Choroid plexus epithelial cell (primary cell): ENCODE data around the gene ADGRD1.
"Not testable (repeated sequence)": the region's sequence is repeated elsewhere in the genome, so short reads cannot be mapped to it uniquely, and the experiment has no call there.

Experiments used
- DNase-seq: peaks from one replicate; pipeline ENCODE4 v3.0.0-alpha.2; 2010; ENCODE audit warnings: low read depth
- H3K4me3 ChIP-seq: 2 replicates; pipeline ENCODE4 v1.5.1; 2011; ENCODE audit warnings: low read depth, mild to moderate bottlenecking, control low read depth, low read length, moderate library complexity
- TF ChIP-seq, protein P1 (sequence below): conservative IDR thresholded peaks from 2 replicates; pipeline ENCODE4 v1.5.1; 2011; ENCODE audit warnings: low read depth, mild to moderate bottlenecking, control low read depth, inconsistent platforms, low read length, moderate library complexity

The ADGRD1 gene

DNA sequence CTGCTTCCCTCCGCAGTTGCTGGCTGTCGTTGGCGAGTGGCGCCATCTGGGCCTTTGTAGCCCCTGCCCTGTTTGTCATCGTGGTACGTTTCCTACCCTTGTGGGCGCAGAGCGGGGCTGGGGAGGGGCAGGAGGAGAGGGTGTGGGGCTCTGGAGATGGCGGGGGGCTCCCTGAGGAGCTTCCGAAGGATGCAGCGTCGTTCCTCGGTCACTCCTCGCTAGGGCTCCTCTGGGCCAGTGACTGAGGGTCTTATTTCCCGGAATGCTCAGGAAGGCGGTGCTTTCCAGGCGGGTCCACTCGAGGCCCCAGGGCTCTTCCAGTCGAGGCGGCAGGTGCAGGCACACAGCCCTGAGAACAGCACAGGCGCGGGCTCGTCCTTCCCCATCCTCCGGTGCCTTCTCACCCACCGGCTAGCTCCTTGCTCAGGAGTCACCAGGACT, 167.1 kb downstream of the ADGRD1 start:
- no peak overlapping the region for H3K4me3 ChIP-seq
- DNase-seq, result no peak
- TF ChIP-seq, protein P1, sequence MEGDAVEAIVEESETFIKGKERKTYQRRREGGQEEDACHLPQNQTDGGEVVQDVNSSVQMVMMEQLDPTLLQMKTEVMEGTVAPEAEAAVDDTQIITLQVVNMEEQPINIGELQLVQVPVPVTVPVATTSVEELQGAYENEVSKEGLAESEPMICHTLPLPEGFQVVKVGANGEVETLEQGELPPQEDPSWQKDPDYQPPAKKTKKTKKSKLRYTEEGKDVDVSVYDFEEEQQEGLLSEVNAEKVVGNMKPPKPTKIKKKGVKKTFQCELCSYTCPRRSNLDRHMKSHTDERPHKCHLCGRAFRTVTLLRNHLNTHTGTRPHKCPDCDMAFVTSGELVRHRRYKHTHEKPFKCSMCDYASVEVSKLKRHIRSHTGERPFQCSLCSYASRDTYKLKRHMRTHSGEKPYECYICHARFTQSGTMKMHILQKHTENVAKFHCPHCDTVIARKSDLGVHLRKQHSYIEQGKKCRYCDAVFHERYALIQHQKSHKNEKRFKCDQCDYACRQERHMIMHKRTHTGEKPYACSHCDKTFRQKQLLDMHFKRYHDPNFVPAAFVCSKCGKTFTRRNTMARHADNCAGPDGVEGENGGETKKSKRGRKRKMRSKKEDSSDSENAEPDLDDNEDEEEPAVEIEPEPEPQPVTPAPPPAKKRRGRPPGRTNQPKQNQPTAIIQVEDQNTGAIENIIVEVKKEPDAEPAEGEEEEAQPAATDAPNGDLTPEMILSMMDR, result no peak

DNA sequence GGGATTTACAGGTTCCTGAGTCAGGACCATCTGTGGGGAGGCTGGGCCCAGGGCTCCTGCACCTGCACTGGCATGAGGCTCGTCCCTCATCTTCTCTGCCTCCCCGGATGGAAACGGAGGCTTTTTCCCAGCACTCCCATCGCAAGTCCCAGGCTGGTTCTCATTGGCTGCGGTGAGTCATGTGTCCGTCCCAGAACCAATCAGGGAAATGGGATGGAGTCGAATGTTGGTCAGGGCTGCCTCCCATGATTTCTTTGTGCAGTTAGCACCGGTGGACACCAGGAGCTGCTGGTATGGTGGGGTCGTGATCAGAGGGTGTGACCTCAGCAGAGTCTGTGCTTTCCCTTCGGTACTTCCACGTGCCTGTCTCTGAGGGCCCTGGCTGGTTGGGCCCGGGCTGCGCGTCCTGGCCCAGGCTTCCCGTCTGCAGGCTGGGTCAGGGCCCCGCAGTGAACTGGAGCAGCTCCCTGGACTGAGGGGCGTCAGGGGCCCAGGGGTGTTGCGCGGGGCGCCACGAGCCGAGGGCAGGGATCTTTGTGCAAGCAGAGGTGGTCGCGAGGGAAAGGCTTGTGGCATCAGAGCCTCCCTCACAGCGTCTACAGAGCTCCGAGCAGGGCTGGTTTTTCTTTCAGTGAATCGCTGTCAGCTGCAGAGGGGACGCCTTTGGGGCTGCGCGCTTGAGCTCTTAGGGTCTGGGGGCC, 168.1 kb downstream of the ADGRD1 start:
- TF ChIP-seq, protein P1, result no peak
- no peak overlapping the region for H3K4me3 ChIP-seq
- no peak for DNase-seq

DNA sequence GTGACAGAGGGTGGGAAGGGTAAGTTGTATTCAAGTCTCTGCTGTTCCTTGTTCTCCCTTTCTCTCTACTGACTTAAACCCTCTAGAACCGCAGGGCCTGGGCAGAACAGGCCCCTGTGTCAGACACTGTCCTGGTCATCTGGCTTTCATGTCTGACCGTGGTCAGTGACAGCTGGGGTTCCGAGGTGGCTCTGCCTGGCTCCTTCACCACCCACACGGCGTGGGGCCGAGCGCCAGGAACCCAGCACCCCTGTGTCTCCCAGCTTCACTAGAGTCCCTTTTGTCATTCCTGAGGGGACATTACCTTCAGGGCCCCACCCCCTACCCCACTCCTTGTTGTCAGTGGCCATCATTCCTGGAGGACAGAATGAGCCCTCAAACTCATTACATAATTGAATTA, 168.9 kb downstream of the ADGRD1 start:
- TF ChIP-seq, protein P1, result no peak
- no peak overlapping the region for H3K4me3 ChIP-seq
- no peak for DNase-seq

DNA sequence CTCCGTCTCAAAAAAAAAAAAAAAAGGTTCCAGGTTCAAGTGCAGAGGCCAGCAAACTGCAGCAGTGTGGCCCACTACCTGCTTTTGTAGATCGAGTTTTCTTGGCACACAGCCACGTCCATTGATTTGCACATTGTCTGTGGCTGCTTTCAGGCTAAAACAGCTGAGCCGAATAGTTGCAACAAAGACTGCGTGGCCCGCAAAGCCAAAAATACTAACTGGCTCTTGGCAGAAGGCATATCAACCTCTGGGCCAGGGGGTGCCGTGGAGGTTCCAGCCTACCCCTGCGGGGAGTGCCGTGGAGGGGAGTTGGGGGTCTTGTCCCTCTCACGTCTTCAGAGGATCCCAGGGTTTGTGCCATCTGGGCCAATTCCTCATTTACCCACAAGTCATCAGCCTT, 170.1 kb downstream of the ADGRD1 start:
- no peak for DNase-seq
- TF ChIP-seq, protein P1, result no peak
- no peak overlapping the region for H3K4me3 ChIP-seq

DNA sequence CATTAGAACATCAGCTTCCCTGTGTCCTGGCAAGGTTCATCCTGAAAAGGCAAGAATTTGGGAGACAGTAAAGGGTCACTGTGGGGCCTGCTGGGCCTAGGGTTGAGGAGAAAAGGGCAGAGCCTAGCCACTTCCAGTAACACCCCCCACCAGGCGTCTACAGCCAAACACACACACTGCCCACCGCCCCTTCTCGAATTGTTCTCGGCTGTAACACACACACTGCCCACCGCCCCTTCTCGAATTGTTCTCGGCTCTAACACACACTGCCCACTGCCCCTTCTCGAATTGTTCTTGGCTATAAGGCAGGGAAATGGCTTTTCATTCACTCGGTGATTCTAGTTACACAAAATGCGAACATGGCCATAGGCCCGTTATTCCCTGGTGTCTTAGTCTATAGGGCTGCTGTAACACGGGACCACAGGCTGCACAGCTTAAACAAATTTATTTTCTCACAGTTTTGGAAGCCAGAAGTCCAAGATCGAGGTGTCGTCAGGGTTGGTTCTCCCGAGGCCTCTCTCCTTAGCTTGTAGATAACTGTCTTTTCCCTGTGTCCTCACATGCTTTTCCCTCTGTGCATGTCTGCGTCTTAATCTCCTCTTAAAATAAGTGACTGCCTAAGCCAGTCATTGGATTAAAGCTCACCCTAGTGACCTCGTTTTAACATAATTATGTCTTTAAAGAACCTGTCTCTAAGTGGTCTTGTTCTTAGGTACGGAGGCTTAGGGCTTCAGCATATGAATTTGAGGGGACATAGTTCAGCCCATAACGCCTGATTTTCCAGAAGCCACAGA, 171.0 kb downstream of the ADGRD1 start:
- TF ChIP-seq, protein P1, result no peak
- no peak overlapping the region for H3K4me3 ChIP-seq

DNA sequence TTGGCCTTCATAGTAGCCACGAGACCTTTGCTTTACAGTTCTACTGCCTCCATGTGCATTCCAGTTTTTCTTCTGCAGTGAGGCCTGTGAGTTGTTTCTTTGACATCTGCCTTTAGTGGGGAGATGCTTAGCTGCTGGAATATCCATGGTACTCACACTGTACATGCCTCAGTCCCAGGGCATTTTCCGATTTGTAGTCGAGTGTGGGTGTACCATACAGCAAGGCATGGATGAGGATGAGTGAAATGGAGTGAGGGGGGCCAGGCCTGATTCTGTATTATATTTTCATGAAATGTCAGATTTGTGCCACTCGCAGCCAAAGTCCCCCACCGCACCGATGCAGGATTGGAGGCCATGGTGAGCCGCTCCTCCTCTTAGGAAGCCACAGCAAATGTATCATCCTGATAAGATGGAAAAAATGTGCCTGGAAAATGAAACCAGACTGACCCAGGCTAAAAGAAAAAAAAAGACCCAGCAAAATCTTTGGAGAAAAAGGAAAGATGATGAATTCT, 173.0 kb downstream of the ADGRD1 start:
- no peak overlapping the region for H3K4me3 ChIP-seq
- TF ChIP-seq, protein P1, result no peak
- no peak for DNase-seq

More for the DNA sequence above, 171.0 kb downstream of the ADGRD1 start:
- DNase-seq, result no peak

DNA sequence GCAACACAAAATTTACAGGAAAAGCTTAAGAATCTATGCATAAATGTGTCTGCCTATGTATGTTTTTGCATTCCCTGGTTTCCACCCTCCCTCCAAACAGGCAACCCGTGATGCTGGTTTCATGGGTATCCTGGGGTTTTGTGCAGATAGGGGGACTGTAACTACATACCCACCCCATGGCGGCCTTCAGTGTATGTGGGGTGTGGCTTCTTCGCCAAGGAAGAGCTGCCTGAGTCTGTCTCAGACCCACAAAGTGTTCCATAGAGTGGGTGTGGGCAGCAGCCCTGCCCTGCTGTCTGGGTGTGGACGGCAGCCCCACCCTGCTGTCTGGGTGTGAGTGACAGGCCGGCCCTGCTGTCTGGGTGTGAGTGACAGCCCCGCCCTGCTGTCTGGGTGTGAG, 174.8 kb downstream of the ADGRD1 start:
- H3K4me3 ChIP-seq, result no peak overlapping the region
- DNase-seq, result no peak
- TF ChIP-seq, protein P1, result no peak

DNA sequence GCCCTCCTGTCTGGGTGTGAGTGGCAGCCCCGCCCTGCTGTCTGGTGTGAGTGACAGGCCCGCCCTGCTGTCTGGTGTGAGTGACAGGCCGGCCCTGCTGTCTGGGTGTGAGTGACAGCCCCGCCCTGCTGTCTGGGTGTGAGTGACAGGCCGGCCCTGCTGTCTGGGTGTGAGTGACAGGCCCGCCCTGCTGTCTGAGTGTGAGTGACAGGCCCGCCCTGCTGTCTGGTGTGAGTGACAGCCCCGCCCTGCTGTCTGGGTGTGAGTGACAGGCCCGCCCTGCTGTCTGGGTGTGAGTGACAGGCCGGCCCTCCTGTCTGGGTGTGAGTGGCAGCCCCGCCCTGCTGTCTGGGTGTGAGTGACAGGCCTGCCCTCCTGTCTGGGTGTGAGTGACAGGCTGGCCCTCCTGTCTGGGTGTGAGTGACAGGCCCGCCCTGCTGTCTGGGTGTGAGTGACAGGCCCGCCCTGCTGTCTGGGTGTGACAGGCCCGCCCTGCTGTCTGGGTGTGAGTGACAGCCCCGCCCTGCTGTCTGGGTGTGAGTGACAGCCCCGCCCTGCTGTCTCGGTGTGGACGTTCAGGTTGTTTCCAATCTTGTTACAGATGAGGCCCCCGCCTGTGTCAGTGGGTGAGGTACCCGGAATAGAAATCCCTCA, 175.4 kb downstream of the ADGRD1 start:
- not testable (repeated sequence) for H3K4me3 ChIP-seq, DNase-seq
